ENCODE data around the gene UBL3.

UBL3 gene

DNA sequence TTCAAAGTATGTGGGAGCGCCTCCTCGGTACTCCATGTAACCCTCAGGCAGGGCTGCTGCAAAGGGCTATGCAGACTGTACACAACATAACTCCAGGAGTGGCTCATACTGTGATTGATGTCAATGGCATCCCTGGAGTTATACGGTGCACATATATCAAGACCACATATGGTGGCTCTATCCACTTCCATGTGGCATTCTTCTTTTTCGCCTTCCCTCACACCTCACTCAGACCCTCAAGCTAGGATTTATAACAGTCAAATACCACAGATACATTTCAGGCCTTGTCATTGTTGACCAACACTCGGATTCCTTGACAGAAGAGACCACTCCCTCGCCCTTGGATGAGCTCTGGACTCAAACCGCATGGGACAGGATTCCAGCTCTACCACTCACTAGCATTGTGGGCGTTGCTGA is 11.3 kb upstream of the UBL3 start:
- DNase-seq (ENCODE audit: extremely low spot score), result no peak
- CTCF ChIA-PET, result interaction anchor here (1.3 to 1.9 kb wide), 2 partner anchors 51 to 91 kb away, joined by 4 to 5 read pairs; no protein-coding TSS in a partner anchor
- TF ChIP-seq, protein P1, sequence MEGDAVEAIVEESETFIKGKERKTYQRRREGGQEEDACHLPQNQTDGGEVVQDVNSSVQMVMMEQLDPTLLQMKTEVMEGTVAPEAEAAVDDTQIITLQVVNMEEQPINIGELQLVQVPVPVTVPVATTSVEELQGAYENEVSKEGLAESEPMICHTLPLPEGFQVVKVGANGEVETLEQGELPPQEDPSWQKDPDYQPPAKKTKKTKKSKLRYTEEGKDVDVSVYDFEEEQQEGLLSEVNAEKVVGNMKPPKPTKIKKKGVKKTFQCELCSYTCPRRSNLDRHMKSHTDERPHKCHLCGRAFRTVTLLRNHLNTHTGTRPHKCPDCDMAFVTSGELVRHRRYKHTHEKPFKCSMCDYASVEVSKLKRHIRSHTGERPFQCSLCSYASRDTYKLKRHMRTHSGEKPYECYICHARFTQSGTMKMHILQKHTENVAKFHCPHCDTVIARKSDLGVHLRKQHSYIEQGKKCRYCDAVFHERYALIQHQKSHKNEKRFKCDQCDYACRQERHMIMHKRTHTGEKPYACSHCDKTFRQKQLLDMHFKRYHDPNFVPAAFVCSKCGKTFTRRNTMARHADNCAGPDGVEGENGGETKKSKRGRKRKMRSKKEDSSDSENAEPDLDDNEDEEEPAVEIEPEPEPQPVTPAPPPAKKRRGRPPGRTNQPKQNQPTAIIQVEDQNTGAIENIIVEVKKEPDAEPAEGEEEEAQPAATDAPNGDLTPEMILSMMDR (IDR thresholded peaks at IDR 0.05; ENCODE audit: control extremely low read depth, extremely low read depth, low read depth, missing control alignments), result no peak
- POLR2A ChIA-PET, result no interaction called here

DNA sequence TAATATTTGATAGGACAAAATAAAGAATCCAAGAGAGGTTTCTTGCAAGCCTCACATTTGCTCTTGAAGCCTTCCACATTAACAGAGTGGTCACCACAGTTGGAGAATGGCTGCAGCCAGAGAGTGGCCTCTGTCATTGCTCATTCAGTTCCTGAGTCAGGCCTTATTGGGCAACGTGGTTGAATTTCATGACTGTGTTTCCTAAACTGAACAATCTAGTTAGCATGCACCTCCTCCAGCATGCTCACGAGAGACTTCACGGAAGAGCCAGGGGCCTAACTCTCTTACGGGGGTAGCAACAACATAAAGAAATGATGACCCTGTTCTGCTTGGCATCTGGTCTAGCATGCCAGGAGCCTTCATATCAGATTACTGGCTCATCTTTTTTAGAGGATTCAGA is 9.6 kb upstream of the UBL3 start:
- TF ChIP-seq, protein P1 (IDR thresholded peaks at IDR 0.05; ENCODE audit: control extremely low read depth, extremely low read depth, low read depth, missing control alignments), result no peak
- CTCF ChIA-PET, result interaction anchor here (1.6 to 1.9 kb wide), 2 partner anchors 42 to 50 kb away, joined by 4 to 5 read pairs; no protein-coding TSS in a partner anchor
- no peak for DNase-seq (ENCODE audit: extremely low spot score)
- POLR2A ChIA-PET, result no interaction called here

DNA sequence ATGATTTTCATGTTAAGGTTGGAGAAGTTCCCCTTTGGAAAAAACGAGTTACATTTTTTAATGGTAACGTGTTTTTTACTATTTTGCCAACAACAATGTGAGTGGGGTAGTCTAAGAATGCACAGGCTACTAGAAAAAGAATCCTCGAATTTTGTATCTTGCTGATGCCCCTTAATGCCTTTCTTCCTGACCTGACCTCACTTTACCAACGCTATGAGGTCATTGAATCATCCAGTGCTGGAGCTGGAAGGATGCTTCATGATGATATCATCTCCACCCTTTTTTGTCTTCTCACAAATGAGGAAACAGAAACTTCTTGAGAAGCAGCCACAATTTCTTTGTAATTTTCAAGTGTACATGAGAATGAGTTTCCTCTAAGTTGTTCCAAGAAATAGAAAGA is 8.2 kb upstream of the UBL3 start:
- POLR2A ChIA-PET, result no interaction called here
- CTCF ChIA-PET, result no interaction called here
- DNase-seq (ENCODE audit: extremely low spot score), result no peak
- TF ChIP-seq, protein P1 (IDR thresholded peaks at IDR 0.05; ENCODE audit: control extremely low read depth, extremely low read depth, low read depth, missing control alignments), result no peak

DNA sequence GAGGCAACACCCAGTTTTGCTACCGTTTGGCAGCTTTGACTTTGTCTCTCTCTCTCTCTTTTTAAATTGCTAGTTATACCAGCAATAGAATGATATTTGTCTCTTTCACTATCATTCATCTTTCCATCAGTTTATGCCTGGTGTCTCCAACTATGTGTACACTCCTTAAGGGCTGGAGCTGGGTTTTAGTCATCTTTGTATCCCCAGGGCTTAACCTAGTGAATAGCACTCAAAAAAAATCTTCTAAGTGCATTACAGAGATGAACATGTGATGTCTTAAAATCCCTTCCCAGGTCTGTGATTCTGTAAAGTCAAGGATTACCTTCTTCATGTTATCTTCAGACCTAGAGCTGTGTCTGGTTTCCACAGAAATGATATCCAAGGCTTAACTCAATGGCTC is 7.8 kb upstream of the UBL3 start:
- POLR2A ChIA-PET, result no interaction called here
- CTCF ChIA-PET, result no interaction called here
- TF ChIP-seq, protein P1 (IDR thresholded peaks at IDR 0.05; ENCODE audit: control extremely low read depth, extremely low read depth, low read depth, missing control alignments), result no peak
- no peak for DNase-seq (ENCODE audit: extremely low spot score)

DNA sequence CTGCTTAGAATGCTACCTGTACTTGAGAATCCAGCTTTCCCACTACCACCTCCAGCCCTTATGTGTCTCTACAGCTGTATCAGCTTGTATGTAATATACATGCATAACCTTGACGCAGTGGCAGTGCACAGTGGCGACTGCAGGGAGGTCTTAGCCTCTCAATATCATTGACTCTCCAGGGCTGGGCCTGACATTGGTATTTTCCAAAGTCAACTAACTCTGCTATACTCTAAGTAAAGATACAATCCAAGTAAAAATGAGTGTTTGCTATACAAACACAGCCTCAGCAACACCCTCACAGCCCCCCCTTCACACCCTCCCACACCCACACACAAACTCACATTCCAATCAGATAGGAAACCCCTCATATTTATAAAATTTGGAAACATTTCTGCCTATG is 6.7 kb upstream of the UBL3 start:
- TF ChIP-seq, protein P1 (IDR thresholded peaks at IDR 0.05; ENCODE audit: control extremely low read depth, extremely low read depth, low read depth, missing control alignments), result no peak
- ChIA-PET CTCF (no interaction called here), POLR2A (no interaction called here)
- DNase-seq (ENCODE audit: extremely low spot score), result no peak

DNA sequence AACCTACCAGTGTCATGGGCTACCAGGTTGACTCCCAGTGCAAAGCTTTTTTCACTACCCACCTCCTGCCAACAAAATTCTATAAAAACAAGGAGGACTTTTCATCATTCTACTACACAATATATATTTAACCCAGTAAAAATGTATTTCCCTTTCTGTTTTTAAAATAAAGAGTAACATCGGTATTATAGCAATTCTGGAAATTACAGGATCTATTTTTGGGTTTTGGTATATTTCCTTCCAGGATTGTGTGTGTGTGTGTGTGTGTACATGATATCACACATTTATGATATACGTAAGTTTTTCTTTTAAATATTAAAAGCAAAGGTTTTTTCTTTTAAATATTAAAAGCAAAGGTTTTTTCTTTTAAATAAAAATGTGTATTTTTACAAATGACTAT is 6.0 kb upstream of the UBL3 start:
- ChIA-PET CTCF (no interaction called here), POLR2A (no interaction called here)

More for the DNA sequence above, 6.0 kb upstream of the UBL3 start:
- no peak for DNase-seq (ENCODE audit: extremely low spot score)
- TF ChIP-seq, protein P1 (IDR thresholded peaks at IDR 0.05; ENCODE audit: control extremely low read depth, extremely low read depth, low read depth, missing control alignments), result no peak

Data from GM10248 (cell line).